ENCODE measurements around the gene SLC6A18.

GRCh38 chr5:1223278-1223670 lies 1.9 kb upstream of the SLC6A18 start:
- TF ChIP-seq CTCF (IDR thresholded peaks at IDR 0.05) = no peak
- no peak for TF ChIP-seq POLR2A (IDR thresholded peaks at IDR 0.05)
